Embryonic facial prominence (tissue), 1 donor: ENCODE data around the gene CDK14.
"Not testable (repeated sequence)": the region's sequence is repeated elsewhere in the genome, so short reads cannot be mapped to it uniquely, and the experiment has no call there.

Experiments used
- DNase-seq: peaks from one replicate; pipeline ENCODE4 v3.0.0-alpha.2; 2016; ENCODE audit errors: extremely low spot score

The CDK14 gene

DNA sequence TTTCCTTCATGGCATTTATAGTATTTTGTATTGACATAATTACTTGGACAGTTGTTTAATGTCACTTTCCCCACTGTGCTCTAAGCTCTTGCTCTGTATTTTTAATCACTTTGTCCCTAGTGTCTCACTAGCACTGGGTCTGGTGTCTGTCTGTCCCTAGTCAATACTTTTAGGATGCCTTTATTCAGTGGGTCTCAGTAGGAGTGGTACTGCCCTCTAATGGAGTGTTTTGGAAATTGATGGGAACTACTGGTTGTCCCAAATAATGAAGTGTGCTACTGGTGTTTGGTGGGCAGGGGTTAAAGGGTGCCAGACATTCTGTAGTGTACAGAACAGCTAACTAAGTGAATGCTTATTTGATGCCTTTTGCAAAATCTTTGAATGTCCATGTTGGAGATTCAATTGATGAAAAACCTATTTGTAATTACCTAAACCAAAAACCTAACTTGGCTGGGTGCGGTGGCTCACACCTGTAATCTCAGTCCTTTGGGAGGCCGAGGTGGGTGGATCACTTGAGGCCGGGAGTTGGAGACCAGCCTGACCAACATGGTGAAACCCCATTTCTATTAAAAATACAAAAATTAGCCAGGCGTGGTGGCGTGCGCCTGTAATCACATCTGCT is 33.3 kb downstream of the CDK14 start:
- DNase-seq = no peak

- no peak for DNase-seq
Measured at GRCh38 chr7:90631502-90631901, 35.4 kb downstream of the CDK14 start.

- not testable (repeated sequence) for DNase-seq
Measured at GRCh38 chr7:90639683-90640082, 43.6 kb downstream of the CDK14 start.

DNA sequence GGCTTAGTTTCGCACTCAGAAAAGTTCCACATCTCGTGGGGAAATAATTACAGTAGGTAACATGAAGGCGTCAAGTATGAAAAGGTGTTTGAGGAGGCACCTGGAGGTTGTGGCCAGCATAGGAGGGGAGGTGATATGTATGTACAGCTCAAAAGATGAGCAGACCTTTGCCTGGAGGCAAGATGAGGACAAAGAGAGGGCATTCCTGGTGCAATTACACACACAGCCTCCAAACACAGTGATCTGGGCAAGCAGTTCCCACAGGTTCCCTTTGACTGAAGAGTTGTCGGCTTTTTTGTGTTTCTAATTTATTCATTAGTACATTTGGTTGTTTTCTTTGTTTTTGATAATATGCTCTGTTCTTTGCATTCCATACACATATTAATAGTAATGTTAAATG is 46.9 kb downstream of the CDK14 start:
- no peak for DNase-seq

- no peak for DNase-seq
Measured at GRCh38 chr7:90645784-90646183, 49.7 kb downstream of the CDK14 start.

DNA sequence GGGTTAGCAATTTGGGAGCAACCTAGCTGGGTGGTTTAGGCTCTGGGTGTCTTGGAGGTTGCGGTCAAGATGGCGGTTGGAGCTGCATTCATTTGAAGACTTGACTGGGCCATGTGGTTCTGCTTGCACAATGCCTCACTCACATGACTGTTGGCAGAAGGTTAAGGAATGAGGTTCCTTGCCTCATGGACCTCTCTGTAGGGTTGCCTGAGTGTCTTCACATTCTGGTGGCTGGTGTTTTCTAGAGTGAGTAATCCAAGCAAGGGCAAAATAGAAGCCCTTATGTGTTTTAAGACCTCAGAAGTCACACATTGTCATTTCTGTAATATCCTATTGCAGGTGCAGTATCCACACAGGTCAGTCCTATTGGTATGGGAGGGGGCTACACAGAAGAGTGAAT is 52.0 kb downstream of the CDK14 start:
- DNase-seq = no peak

GRCh38 chr7:90648834-90649233 is 52.7 kb downstream of the CDK14 start:
- DNase-seq = no peak

DNA sequence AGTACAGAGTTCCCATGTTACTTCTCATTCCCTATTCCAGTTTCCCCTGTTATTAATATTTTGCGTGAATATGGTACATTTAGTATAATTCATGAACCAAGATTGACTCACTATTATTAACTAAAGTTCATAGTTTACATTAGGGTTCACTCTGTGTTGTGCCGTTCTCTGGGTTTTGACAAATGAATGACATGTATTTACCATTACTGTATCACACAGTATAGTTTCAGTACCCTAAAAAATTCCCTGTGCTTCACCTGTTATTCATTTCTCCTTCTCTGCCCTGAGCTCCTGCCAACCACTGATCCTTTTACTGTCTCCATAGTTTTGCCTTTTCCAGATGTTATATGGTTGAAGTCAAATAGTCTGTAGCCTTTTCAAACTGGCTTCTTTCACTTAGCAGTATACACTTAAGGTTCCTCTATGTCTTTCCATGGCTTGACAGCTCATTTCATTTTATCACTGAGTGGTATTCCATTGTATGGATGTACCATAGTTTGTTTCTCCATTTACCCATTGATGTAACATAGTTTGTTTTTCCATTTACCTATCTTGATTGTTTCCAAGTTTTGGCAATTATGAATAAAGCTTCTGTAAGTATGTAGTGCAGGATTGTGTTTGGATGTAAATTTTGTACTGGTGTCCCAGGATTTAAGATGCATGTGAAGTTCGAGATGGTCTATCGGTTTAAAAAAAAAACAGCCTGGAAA is 58.8 kb downstream of the CDK14 start:
- DNase-seq = no peak

GRCh38 chr7:90655566-90655965 is 59.4 kb downstream of the CDK14 start:
- no peak for DNase-seq

GRCh38 chr7:90657481-90657880 is 61.4 kb downstream of the CDK14 start:
- DNase-seq = no peak

DNA sequence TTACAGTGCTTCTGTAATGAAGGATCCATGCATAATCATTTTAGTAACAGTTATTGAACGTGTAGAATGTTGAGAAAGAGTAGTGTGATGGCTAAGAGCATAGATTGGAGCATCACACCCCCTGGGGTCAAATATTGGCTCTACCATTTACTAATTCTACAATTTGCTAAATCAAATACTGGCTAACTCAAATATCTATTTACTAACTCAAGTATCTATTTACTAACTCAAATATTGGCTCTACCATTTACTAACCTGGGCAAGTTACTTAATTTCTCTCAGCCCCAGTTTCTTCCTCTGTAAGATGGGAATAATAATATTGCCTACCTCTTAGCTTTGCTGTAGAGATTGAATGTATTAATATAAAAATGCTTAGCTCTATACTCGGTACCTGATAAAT is 64.0 kb downstream of the CDK14 start:
- no peak for DNase-seq

DNA sequence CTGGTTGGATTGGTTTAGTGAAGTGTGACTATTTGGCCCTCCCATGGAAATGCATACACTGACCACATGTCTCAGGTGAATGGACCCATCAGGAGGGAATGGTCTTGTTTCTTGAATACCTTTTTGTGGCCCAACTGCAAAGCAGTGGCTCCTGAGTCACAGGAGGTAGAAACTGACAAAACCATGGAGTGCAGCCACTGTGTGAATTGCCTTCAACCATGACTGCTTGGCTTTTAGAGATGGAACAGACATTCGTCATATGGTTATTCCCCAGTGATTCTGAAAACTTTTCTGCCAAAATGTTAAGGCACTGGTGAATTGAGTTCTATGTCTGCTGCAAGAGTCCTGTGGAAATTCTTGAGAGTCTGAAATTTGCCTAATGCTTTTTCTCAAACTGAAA is 64.7 kb downstream of the CDK14 start:
- no peak for DNase-seq

GRCh38 chr7:90661290-90662151 is 65.4 kb downstream of the CDK14 start:
- DNase-seq = no peak

GRCh38 chr7:90663176-90663575 is 67.1 kb downstream of the CDK14 start:
- no peak for DNase-seq

- DNase-seq = no peak
Measured at GRCh38 chr7:90666186-90666585, 70.1 kb downstream of the CDK14 start.

GRCh38 chr7:90668992-90669391 is 72.9 kb downstream of the CDK14 start:
- no peak for DNase-seq

GRCh38 chr7:90669492-90669891 is 73.4 kb downstream of the CDK14 start:
- DNase-seq = no peak

- no peak for DNase-seq
Measured at GRCh38 chr7:90671571-90671970, 75.5 kb downstream of the CDK14 start.

- no peak for DNase-seq
Measured at GRCh38 chr7:90672210-90672609, 76.1 kb downstream of the CDK14 start.

DNA sequence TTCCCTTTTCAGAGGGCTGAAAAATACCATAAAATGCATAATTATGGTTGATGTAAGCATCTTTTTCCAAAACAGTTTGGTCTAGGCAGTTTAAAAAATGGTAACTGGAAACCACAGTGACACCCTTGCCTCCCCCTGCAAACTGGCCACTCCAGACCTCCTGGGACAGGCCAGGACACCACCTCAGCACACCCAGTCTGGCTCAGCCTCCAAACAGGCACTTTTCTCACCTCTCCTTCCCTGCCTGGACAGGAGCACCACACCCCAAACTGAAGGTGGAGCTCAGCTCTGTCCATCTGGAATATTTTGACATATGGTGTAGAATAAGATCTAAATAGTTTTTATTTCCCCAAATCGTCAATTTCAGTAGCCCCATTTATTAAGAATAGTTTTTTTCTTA is 78.5 kb downstream of the CDK14 start:
- DNase-seq = no peak

DNA sequence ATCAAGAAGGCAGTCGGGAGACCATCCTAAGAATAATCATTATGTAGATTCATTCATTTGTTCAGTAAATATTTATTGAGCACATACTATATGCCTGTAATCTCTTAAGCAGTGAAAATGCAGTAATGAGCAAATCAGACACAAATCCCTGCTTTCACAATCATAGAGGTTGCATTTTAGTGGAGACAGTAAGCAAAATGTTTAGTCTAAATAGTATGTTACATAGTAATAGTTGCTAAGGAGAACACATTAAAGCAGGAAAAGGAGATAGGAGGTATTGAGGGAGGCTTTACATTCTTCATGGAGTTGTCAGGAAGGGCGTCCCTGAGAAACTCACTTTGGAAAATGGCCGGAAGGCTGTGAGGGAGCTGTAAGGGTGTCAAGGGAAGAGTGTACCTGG is 79.9 kb downstream of the CDK14 start:
- no peak for DNase-seq

- no peak for DNase-seq
Measured at GRCh38 chr7:90677486-90678404, 81.6 kb downstream of the CDK14 start.
